Measurements from ENCODE around the gene GPATCH2. TPM values are rescaled to one million over a fixed set of nuclear protein-coding genes. Genes with fewer than 3 reads are reported as not detected.
A peak's percentile ranks its signal among the peaks of the same experiment; 100 is the strongest.

GPATCH2 gene
- total RNA-seq, 1 donor from 2014 or later = 15.6 TPM

GRCh38 chr1:217453816-217454215 lies 177.1 kb downstream of the GPATCH2 start:
- Mint-ChIP-seq H3K9me3 (ENCODE audit: unreplicated experiment) (no peaks in the 10 kb centered on the region), H3K27ac (ENCODE audit: unreplicated experiment) (no peak overlapping the region), H3K27me3 (ENCODE audit: unreplicated experiment) (no peaks in the 10 kb centered on the region), H3K4me1 (ENCODE audit: low read depth, unreplicated experiment) (no peaks in the 10 kb centered on the region), H3K36me3 (ENCODE audit: unreplicated experiment) (peaks cover 6% of the 10 kb centered on the region), H3K4me3 (ENCODE audit: unreplicated experiment) (no peak overlapping the region)
- no peak for DNase-seq
- TF ChIP-seq CTCF (IDR thresholded peaks at IDR 0.05; ENCODE audit: partially characterized antibody, unreplicated experiment) = no peak

- DNase-seq = no peak
- no peak overlapping the region for H3K4me3 Mint-ChIP-seq (ENCODE audit: unreplicated experiment)
- H3K27me3 Mint-ChIP-seq (ENCODE audit: unreplicated experiment) = no peaks in the 10 kb centered on the region
- no peaks in the 10 kb centered on the region for H3K9me3 Mint-ChIP-seq (ENCODE audit: unreplicated experiment)
- no peaks in the 10 kb centered on the region for H3K4me1 Mint-ChIP-seq (ENCODE audit: low read depth, unreplicated experiment)
- H3K36me3 Mint-ChIP-seq (ENCODE audit: unreplicated experiment) = no peaks in the 10 kb centered on the region
- H3K27ac Mint-ChIP-seq (ENCODE audit: unreplicated experiment) = no peak overlapping the region
- no peak for TF ChIP-seq CTCF (IDR thresholded peaks at IDR 0.05; ENCODE audit: partially characterized antibody, unreplicated experiment)
These were observed 181.5 kb downstream of the GPATCH2 start for GRCh38 chr1:217449370-217449769.

- Mint-ChIP-seq H3K4me3 (ENCODE audit: unreplicated experiment) (no peak overlapping the region), H3K9me3 (ENCODE audit: unreplicated experiment) (no peaks in the 10 kb centered on the region), H3K27me3 (ENCODE audit: unreplicated experiment) (no peaks in the 10 kb centered on the region), H3K4me1 (ENCODE audit: low read depth, unreplicated experiment) (no peaks in the 10 kb centered on the region), H3K36me3 (ENCODE audit: unreplicated experiment) (peaks cover 10% of the 10 kb centered on the region), H3K27ac (ENCODE audit: unreplicated experiment) (no peak overlapping the region)
- TF ChIP-seq CTCF (IDR thresholded peaks at IDR 0.05; ENCODE audit: partially characterized antibody, unreplicated experiment) = no peak
- DNase-seq = no peak
These were observed 187.0 kb downstream of the GPATCH2 start for GRCh38 chr1:217443845-217444244.

GRCh38 chr1:217437376-217437775 lies 193.5 kb downstream of the GPATCH2 start:
- Mint-ChIP-seq H3K27ac (ENCODE audit: unreplicated experiment) (no peak overlapping the region), H3K36me3 (ENCODE audit: unreplicated experiment) (peaks cover 23% of the 10 kb centered on the region), H3K4me3 (ENCODE audit: unreplicated experiment) (no peak overlapping the region), H3K9me3 (ENCODE audit: unreplicated experiment) (peaks cover 1% of the 10 kb centered on the region), H3K27me3 (ENCODE audit: unreplicated experiment) (no peaks in the 10 kb centered on the region), H3K4me1 (ENCODE audit: low read depth, unreplicated experiment) (peaks cover 6% of the 10 kb centered on the region)
- no peak for DNase-seq
- TF ChIP-seq CTCF (IDR thresholded peaks at IDR 0.05; ENCODE audit: partially characterized antibody, unreplicated experiment) = no peak

GRCh38 chr1:217435204-217435603 lies 195.7 kb downstream of the GPATCH2 start:
- peaks cover 6% of the 10 kb centered on the region for H3K4me1 Mint-ChIP-seq (ENCODE audit: low read depth, unreplicated experiment)
- H3K9me3 Mint-ChIP-seq (ENCODE audit: unreplicated experiment) = peaks cover 1% of the 10 kb centered on the region
- H3K27ac Mint-ChIP-seq (ENCODE audit: unreplicated experiment) = peak overlapping the region; percentile 64
- no peak for DNase-seq
- no peak overlapping the region for H3K4me3 Mint-ChIP-seq (ENCODE audit: unreplicated experiment)
- TF ChIP-seq CTCF (IDR thresholded peaks at IDR 0.05; ENCODE audit: partially characterized antibody, unreplicated experiment) = no peak
- peaks cover 23% of the 10 kb centered on the region for H3K36me3 Mint-ChIP-seq (ENCODE audit: unreplicated experiment)
- H3K27me3 Mint-ChIP-seq (ENCODE audit: unreplicated experiment) = no peaks in the 10 kb centered on the region

All from glutamatergic neuron (in vitro differentiated cells).